Vein endothelial cell (primary cell): ENCODE data around the gene GALNT12. TPM values are rescaled to one million over a fixed set of nuclear protein-coding genes. Genes with fewer than 3 reads are reported as not detected.

Experiments used
- total RNA-seq: library from RNA; depleted of rRNA; stranded (reverse); fragments of >200 nt; gene quantifications from 2 replicates; pipeline ENCODE4 v1.2.3, GENCODE V29; 2012

GALNT12 gene, protein sequence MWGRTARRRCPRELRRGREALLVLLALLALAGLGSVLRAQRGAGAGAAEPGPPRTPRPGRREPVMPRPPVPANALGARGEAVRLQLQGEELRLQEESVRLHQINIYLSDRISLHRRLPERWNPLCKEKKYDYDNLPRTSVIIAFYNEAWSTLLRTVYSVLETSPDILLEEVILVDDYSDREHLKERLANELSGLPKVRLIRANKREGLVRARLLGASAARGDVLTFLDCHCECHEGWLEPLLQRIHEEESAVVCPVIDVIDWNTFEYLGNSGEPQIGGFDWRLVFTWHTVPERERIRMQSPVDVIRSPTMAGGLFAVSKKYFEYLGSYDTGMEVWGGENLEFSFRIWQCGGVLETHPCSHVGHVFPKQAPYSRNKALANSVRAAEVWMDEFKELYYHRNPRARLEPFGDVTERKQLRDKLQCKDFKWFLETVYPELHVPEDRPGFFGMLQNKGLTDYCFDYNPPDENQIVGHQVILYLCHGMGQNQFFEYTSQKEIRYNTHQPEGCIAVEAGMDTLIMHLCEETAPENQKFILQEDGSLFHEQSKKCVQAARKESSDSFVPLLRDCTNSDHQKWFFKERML
- total RNA-seq: under 0.01 and 0.76 TPM in 2 replicates

DNA sequence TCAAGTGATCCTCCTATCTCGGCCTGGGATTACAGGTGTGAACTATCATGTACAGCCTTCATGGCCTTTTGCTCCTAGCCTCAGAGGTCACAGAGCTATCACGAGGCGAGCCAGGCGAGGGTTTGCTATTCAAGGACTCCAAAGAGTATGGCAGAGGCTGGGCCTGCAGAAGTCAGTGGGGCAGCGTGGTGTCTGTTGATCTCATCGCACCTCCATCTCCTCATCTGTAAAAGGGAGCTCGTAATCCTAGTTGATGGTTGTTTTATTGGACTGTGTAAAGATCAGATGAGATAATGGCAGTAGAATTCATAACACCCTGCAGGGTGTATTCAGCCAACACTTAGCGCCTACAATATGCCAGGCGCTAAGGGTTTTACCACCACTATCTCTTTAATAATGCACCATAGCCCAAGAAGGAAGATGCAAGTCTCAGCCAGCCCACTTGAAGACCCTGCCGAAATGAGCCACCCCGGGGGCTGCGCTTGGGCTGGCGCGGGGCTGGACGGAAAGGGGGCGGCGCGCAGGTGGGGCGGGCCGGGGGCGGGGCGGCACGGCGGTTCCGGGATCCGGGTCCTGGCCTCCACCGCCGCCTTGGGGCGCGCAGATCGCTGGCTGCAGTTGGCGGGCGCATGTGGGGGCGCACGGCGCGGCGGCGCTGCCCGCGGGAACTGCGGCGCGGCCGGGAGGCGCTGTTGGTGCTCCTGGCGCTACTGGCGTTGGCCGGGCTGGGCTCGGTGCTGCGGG, at the start of gene GALNT12:
TSS of gene GALNT12 (plus strand) at position 601 of the 744 bp plus-strand sequence. CDS start at position 630, 29 bp downstream.

DNA sequence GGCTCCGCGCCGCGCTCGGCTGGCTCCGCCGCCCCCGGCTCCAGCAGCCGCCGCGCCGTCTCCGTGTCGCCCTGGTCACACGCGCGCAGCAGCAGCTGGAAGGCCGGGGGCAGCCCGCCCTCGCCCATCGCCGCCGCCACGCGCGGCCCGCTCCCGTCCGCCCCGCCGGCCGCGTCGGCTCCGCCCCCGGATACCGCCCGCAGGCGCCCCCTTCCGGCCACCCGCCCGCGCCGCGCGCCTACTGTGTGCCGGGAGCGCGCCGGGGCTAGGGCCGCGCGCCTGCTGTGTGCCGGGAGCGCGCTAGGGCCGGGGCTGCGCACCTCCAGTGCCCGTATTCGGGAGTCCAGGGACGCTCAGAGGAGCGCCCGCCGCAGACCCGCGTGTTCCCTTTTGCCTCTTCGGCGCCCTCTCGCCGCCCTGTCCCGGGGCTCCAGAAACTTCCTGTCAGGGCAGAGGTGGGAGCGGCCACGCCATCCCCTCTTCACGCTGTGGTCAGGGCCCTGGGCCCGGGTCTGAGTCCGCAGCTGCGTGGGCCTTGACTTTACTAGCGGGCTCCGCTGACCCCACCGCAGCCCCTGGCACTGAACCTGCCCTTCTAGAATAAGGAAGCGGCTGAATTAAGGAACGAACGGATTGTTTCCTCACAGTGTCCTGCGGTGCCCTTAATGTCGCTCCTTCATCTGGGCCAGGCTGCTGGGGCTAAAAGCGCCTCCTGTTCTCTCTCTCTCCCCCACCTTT, 10.9 kb upstream of the GALNT12 start, which contains the start of gene ANKS6:
TSS of gene ANKS6 (minus strand) at position 192 of the 738 bp plus-strand sequence. CDS start at position 128, 64 bp downstream.

Other genes with a start within 250 kb of the GALNT12 start
- gene GABBR2, start 98.7 kb upstream of the GALNT12 start, total RNA-seq: 10.3 and 14.0 TPM in 2 replicates
- 11.8 and 21.2 TPM in 2 replicates for gene ANKS6, start 11.1 kb upstream of the GALNT12 start, total RNA-seq
- 1.6 and 5.2 TPM in 2 replicates for gene COL15A1, start 136.2 kb downstream of the GALNT12 start, total RNA-seq